CD4-positive, alpha-beta T cell treated with Interferon gamma for 1 hour (primary cell): Measurements from ENCODE around the gene GRIA3.

Experiments
- DNase-seq: peaks from one replicate; pipeline ENCODE4 v3.0.0-alpha.2; 2020

GRIA3 gene

DNA sequence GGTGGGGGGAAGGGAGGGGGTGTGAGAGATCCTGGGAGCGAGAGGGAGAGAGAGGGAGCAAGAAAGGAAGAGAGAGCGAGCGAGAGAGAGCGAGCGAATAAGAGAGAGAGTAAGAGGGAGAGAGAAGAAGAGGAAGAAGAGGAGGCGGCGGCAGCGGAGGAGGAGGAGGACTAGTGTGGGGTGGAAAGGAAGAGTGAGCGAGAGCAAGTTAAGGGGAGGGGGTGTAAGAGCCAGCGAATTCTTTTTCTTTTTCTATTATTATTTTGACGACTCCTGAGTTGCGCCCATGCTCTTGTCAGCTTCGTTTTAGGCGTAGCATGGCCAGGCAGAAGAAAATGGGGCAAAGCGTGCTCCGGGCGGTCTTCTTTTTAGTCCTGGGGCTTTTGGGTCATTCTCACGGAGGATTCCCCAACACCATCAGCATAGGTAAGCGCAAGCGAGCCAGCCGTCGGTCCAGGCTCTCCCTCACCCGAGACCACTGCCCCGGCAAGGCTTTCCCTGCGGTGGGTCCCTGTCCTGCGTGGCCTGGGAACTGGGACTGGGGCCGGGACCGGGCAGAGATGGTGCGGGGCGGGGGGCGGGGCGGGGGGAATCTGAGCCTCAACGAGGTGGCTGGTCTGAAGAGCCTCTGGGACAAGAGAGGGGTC is at the start of gene GRIA3:
GRIA3 (plus strand) TSS at position 60 of the 647 bp plus-strand sequence; CDS start at position 318, 258 bp downstream.
- DNase-seq = no peak

GRCh38 chrX:123138473-123138872 is 45.6 kb upstream of the GRIA3 start:
- no peak for DNase-seq

DNA sequence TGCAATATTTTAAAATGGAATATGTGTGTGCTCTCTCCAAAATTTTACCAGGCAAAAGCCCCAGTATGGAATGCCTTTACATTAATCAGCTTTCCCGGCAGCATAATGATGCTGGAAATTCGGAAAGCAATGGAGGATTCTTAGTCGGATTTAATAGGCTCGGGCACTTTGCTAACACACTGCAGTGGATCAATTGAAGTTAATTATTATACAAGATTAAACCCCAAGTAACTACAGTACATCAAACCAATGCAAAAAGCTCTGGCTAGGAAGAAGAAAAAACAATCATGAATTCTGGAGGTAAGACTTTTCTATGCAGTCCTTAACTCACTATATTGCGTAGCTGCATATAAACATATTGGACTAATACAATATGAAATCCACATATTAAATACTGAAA is 43.6 kb upstream of the GRIA3 start:
- no peak for DNase-seq

- DNase-seq = no peak
Measured at GRCh38 chrX:123140904-123141303, 43.2 kb upstream of the GRIA3 start.

- DNase-seq = no peak
Measured at GRCh38 chrX:123153846-123154335, 30.2 kb upstream of the GRIA3 start.

DNA sequence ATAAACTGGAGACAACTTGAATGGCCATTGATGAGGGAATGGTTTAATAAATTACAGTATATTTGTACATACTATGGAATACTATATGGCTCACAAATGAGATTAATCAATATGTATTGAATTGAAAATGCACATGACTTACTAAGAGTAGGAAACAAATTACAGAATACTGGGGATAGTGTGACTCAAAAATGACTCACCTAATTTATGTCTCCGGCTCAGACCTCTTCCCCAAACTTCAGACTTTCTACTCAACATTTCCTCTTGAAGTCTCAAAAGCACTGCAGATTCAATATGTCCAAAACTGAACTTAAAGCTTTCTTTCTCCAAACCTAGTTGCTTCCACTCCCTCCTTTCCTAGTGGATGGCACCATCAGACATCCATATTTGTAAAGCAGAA is 28.8 kb upstream of the GRIA3 start:
- no peak for DNase-seq

GRCh38 chrX:123157586-123157985 is 26.5 kb upstream of the GRIA3 start:
- no peak for DNase-seq

- no peak for DNase-seq
Measured at GRCh38 chrX:123159403-123159802, 24.7 kb upstream of the GRIA3 start.

GRCh38 chrX:123167621-123168020 is 16.5 kb upstream of the GRIA3 start:
- no peak for DNase-seq

DNA sequence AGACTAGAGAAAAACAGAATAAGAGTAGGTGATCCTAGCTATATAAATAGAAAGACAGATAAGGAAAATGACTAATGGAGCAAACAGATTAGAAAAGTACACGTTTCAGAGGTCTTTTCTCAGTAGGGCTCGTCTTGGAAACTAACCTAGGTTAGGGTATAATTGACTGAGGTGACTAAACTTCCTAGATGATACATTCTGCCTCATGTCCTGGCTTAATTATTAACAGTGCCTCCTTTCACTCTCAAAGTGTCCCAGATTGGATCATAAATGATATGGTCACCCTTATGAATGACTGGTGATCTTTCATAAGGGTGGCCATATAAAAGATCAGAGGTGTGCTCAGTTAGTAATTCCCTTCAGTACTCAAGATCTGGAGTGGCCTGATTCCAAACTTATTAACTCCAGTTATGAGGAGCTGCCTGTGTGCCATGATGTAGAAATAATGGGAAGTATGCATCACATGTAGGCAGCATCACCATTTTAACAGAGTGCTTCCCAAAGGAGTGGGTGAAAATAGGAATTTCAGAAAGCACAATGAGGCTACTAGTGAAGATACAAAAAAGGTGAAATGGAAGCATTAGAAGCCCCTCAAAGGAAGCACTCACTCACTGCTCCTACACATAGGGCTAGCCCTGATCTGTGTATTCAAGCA is 14.7 kb upstream of the GRIA3 start:
- DNase-seq = no peak

DNA sequence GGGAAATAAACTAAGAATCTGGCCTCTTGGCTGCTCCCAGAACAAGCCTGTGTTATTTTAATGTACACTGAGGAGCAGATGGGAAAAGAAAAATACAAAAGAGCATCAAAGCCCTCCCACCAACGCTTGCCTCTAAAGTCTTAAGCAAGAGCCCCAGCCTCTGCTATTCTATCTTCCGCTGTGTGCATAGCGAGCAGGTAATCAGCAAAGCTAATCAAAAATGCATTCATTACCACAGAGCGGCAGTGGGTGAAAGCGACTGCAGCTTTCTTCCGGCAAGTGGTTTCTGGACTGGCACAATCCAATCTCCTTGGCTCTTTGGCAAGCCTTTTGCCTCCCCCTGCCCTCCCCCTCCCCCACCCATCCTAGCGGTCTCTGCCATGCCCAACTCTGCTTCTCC is 13.5 kb upstream of the GRIA3 start:
- no peak for DNase-seq

DNA sequence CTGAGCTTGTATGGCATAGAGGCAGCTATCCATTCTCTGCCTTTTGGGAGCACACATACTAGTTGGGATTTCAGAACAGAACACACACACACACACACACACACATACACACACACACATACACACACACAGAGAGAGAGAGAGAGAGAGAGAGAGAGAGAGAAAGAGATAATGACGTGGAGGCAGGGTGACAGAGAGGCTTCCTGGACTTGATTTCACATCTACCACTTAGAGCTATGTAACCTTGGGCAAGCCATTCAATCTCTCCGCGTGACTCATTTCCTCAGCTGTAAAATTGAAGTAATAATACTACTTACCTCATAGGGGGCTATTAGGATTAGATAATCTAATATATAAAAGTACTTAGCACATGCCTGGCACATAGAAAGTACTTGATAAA is 12.3 kb upstream of the GRIA3 start:
- DNase-seq = no peak

DNA sequence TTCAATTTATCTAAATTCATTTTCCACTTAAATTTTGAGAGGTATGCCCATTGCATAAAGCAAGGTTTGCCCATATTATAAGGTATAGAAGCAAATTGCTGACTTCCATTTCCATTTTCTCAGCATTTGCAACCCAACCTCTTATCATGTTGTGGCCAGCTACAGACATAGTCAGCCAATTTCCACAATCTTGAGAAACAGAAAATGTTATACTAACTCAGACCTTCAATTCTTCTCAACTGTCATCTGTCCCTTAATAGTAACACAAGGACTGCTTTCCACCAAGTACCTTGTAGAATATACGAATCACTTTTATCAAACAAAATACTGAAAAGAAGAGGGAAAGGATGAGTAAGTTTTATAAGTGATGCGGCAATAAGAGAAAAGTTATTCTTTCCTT is 11.2 kb upstream of the GRIA3 start:
- no peak for DNase-seq

GRCh38 chrX:123173833-123174232 is 10.2 kb upstream of the GRIA3 start:
- DNase-seq = no peak

DNA sequence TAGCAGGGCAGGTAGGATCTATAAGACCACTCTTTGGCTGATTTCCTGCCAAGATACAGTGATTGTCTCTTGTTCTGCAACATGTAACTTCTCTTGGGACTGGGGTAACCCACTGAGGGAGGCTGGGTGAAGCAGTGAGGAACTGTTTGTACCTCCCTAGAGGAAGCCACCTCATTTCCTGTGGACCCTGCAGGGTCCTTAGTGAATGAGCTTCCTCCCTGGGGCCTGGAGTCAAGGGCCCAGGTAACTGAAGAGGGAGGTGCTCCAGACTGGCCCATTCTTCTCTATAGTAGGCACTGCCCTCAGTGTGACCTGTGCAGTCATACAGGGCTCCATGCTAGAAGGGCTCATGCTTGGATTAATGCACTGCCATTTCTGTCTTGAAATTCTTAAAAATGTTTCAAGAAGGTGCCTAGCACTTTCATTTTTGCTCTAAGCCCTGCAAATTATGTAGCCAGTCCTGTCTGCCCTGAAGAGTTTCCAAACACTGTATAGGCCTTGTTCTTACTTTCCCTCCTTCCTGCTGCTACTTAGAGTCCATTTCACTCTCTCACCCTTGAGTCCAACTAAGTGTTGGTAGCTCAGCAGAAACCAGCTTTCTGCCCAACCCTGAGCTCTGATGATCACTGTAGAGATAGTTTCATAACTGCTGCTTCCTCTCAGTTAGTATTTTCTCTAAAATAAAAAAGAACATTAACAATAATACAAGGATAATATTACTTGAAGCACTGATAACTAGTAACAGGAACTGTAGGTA is 8.5 kb upstream of the GRIA3 start:
- DNase-seq = no peak

DNA sequence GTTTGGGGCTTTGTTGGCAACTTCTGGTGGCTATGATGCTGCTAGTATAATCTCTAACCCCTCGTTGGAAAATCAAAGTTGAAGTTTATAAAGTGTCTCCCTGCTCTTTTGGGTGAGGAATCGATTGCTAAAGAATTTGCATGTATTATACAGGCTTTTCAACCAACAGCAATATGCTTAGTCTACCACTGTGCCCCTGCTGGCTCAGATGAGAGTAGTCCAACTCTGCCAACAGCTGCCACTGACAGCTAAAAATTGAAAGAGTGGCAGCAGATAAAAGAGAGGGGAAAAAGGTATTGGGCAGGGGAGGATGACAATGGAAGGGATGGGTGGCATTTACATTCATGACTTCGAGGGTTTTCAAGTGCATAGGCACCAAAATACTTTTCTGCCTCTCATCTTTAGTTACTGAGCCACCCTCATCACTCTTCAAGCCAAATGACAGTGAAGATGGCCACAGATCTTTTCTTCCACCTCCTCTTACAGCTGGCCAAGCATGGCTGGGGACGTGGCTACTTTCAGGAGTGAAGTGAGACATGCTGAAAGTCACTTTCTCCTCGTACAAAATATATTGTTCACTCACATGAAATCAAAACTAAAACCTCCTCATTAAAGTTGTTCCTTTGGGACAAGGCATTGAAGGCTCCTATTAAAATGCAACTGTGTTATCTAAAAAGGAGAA is 2.7 kb upstream of the GRIA3 start:
- no peak for DNase-seq

- no peak for DNase-seq
Measured at GRCh38 chrX:123184866-123185276, 793 bp downstream of the GRIA3 start.

- DNase-seq = no peak
Measured at GRCh38 chrX:123185721-123186120, 1.6 kb downstream of the GRIA3 start.

- DNase-seq = no peak
Measured at GRCh38 chrX:123186801-123187200, 2.7 kb downstream of the GRIA3 start.

- no peak for DNase-seq
Measured at GRCh38 chrX:123188081-123188480, 4.0 kb downstream of the GRIA3 start.

- DNase-seq = no peak
Measured at GRCh38 chrX:123189338-123189737, 5.3 kb downstream of the GRIA3 start.

GRCh38 chrX:123190096-123190495 is 6.0 kb downstream of the GRIA3 start:
- DNase-seq = no peak

GRCh38 chrX:123193101-123193500 is 9.0 kb downstream of the GRIA3 start:
- DNase-seq = no peak
